T47D (cell line): ENCODE results near the gene ARHGEF11.

Experiments used
- DNase-seq, 2 experiments: peaks; one replicate each; pipeline versions ENCODE4 v3.0.0 to v3.0.0-alpha.2; 2011 to 2012; ENCODE audit warnings: low read depth in 1 of 2, low spot score in 1 of 2
- JUND ChIP-seq: IDR thresholded peaks from 2 replicates; pipeline ENCODE4 v1.6.1; 2012; ENCODE audit warnings: low read depth
- in situ Hi-C: cut with HindIII; loops from 2 replicates; pipeline ENCODE4 v1.10.0; 2016; ENCODE audit warnings: low sequenced_read_pairs, low pct_unique_long_range_greater_than_20kb

ARHGEF11 gene

GRCh38 chr1:157034137-157034800, 11.3 kb downstream of the ARHGEF11 start:
- in situ Hi-C loops, result no loop called here
- TF ChIP-seq JUND, result no peak
- DNase-seq, result no peak

DNA sequence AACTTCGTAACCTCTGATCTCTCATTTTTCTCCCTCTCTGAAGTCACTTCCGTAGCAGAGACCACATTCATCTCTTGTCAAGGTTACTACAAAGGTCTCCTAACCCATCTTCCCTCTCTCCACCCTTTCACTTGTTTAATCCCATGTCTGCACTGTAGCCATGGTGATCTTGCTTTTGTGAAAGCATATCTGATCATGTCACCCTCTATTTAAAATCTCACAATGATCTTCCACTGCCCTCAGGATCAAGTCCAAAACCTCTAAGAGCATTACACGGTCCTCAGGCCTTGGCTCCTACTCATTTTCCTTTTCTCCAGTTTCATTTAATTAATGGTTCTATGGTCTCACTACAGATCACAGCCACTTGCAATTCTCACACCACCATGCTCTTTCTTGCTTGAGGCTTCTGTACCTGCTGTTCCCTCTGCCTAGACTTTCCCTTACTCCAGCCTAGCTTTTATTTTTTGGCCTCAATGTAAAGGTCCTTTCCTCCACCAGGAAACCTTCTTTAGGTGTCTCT, 12.1 kb downstream of the ARHGEF11 start:
- in situ Hi-C loops, result no loop called here
- no peak for TF ChIP-seq JUND
- no peak for DNase-seq

DNA sequence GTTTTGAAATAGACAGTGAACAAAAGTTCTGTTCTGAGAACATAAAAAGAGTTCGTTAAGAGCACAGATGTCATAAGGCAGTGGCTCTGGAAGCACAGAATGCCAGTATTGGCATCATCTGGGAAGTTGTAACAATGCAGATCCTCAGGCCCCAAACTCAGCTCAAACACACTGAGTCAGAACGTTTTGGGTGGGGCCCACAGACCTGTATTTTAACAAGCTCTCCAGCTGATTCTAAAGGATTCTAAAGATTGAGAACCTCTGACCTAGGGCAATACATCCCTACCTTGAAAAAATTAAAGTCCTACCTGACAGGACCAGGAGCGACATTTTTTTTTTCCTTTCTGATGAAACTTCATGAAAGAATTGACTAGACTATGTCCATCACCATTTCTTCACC, 13.2 kb downstream of the ARHGEF11 start:
- no peak for TF ChIP-seq JUND
- in situ Hi-C loops, result no loop called here

DNA sequence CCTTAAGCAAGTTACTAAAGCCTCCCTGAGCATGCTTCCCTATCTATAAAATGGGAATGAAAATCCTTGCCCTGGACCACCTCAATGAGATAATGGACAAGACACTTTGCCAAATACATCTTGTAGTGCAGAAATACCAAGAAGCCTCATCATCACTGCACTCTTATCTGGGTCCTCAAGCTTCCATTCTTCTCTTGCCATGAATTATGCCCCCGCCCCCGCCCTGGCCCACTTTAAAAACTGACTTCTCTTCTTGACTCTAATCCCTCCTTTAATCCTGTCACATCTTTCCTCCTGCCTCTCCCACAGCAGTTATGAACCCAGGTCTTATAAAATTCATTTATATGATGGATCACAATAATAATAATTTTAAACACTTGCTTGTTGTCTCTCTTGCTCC, 14.8 kb downstream of the ARHGEF11 start:
- no peak for DNase-seq
- TF ChIP-seq JUND, result no peak
- in situ Hi-C loops, result no loop called here

More for the DNA sequence above, 13.2 kb downstream of the ARHGEF11 start:
- no peak for DNase-seq

GRCh38 chr1:157028674-157029073, 16.9 kb downstream of the ARHGEF11 start:
- DNase-seq, result no peak
- in situ Hi-C loops, result no loop called here
- TF ChIP-seq JUND, result no peak

DNA sequence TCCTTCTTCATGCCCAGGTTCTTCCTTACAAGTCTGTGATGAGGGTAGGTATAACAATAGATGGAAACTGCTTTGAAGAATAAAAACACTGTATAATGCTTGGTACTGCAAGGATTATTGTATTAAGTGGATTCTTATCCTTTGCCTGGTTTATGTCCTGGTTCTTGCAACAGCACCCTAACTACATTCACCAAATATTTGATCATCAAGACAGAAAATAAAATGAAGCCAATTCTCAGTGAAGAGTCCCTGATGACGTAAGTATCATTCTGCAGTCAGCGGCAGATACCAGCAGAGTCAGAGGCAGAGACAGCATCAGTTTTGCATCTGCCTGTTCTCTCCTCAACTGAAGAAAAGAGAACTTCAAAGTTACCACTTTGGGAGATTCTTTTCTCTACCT, 19.7 kb downstream of the ARHGEF11 start:
- no peak for TF ChIP-seq JUND
- in situ Hi-C loops, result no loop called here
- DNase-seq, result no peak

DNA sequence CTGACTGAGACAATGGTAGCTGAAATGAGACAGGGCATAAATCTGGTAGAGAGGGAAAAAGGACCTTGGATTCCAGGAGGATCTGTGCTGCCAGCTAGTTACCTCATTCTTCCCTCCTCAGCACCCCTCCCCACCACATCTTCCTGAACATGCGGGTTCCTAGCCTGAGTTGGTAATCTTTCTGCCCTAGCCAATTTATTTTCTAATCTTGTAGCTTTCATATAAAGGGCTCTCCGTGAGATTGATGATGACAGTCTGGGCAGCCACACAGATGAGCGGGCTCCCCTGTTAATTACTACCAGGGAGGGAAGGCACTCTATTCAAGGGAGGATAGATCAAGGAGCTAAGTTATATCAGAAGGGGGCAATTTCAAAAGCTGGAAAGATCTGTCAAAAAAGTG, 20.2 kb downstream of the ARHGEF11 start:
- TF ChIP-seq JUND, result no peak
- no peak for DNase-seq
- in situ Hi-C loops, result no loop called here

- DNase-seq, result no peak
- in situ Hi-C loops, result no loop called here
- TF ChIP-seq JUND, result no peak
These were observed 23.9 kb downstream of the ARHGEF11 start for GRCh38 chr1:157021688-157022087.

- no peak for TF ChIP-seq JUND
- DNase-seq, result no peak
- in situ Hi-C loops, result no loop called here
These were observed 26.1 kb downstream of the ARHGEF11 start for GRCh38 chr1:157019457-157019856.

DNA sequence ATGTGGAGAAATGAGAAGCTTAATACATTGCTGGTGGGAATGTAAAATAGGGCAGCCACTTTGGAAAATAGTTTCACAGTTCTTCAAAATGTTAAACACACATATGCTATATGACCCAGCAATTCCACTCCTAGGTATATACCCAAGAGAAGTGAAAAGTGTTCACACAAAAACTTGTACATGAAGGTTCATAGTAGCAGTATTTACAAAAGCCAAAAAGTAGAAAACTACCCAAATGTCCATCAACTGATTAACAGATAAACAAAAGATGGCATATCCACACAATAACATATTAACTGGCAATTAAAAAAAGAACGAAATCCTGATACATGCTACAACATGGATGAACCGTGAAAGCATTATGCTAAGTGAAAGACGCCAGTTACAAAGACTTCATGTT, 33.7 kb downstream of the ARHGEF11 start:
- in situ Hi-C loops, result no loop called here
- TF ChIP-seq JUND, result no peak
- no peak for DNase-seq

DNA sequence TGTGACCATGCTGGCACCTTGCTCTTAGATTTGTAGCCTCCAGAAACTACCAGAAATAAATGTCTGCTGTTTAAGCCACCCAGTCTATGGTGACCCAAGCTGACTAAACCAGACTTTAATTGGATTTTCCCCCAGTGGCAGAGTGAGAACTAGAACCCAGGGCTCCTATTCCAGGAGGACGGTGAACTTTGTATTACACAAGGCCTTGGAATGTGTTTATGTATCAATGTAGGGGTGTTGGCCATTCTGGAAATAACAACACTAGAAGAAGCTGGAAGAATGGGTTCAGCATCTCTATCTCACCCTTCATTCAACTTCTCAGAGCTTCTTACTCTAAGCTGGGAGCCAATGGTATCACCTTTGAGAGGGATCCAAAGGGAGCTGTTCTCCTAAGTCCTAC, 37.0 kb downstream of the ARHGEF11 start:
- TF ChIP-seq JUND, result no peak
- in situ Hi-C loops, result no loop called here
- no peak for DNase-seq

DNA sequence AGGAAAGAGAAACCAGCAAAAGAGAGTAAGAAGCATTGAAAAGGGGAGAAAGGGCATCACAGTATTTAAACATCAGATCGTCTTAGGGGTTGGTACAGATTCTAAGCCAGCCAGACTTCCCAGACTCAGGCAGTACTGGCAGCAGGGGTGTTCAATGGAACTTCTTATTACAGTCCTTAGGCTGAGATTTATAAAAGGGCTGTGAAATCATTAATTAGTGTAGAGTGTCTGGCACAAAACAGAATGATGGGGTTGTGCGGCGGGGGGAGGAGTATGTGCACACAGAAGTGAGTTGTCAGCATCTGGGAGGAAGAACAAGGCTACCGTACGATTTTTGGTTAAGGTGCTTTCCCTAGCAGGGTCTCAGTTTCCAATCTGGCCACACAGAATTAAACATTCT, 38.2 kb downstream of the ARHGEF11 start:
- no peak for DNase-seq
- in situ Hi-C loops, result no loop called here
- no peak for TF ChIP-seq JUND

DNA sequence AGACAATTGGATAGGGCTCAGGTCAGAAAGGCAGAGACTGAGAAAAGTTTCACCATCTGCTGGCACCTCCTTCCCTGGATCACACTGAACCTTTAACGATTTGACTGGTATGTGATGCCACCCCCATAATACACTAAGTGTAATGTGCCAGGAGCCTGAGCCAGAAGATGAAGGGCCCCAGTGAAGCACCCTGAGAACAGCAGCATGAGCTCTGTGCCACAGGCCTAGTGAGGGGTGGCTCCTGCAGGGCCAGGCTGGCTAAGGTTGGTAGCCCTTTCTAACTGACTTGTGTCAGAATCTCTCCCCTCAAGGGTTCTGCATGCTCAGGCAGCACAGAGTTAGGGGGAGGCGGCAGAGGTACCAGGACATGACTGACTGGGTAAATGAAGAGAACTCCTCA, 38.9 kb downstream of the ARHGEF11 start:
- no peak for TF ChIP-seq JUND
- in situ Hi-C loops, result no loop called here
- no peak for DNase-seq

- in situ Hi-C loops, result no loop called here
- TF ChIP-seq JUND, result no peak
- DNase-seq, result no peak
These were observed 39.6 kb downstream of the ARHGEF11 start for GRCh38 chr1:157005965-157006364.
